SK-N-SH treated with all-trans-retinoic acid at 6 μM for 48 hours (cell line): ENCODE measurements around the gene GPC3.

Source experiments
- ARNTL ChIP-seq: fragments of 450-650 bp; formaldehyde crosslinking; IDR thresholded peaks from 2 replicates; pipeline ENCODE4 v1.5.0; 2020; ENCODE audit warnings: low read depth, mild to moderate bottlenecking, moderate library complexity, borderline replicate concordance
- CSDC2 ChIP-seq: fragments of 250-450 bp; sonication (Bioruptor Pico); IDR thresholded peaks from 2 replicates; pipeline ENCODE4 v1.5.0; 2020; ENCODE audit warnings: mild to moderate bottlenecking, moderate library complexity
- GLIS3 ChIP-seq: fragments of 250-450 bp; sonication (Bioruptor Pico); IDR thresholded peaks from 2 replicates; pipeline ENCODE4 v1.5.0; 2020; ENCODE audit warnings: mild to moderate bottlenecking, moderate library complexity
- ISL1 ChIP-seq: fragments of 250-450 bp; sonication (Bioruptor Pico); IDR thresholded peaks from 2 replicates; pipeline ENCODE4 v2.1.2; 2022; ENCODE audit warnings: mild to moderate bottlenecking, moderate library complexity
- TOX ChIP-seq: fragments of 250-450 bp; sonication (Bioruptor Pico); IDR thresholded peaks from 2 replicates; pipeline ENCODE4 v1.8.0; 2021; ENCODE audit warnings: mild to moderate bottlenecking, moderate library complexity, borderline replicate concordance
- ZC3H10 ChIP-seq: fragments of 250-450 bp; sonication (Bioruptor Pico); IDR thresholded peaks from 2 replicates; pipeline ENCODE4 v1.5.1; 2021; ENCODE audit warnings: mild to moderate bottlenecking, moderate library complexity
- ZFP30 ChIP-seq: fragments of 450-650 bp; formaldehyde crosslinking; IDR thresholded peaks from 2 replicates; pipeline ENCODE4 v1.5.0; 2022; ENCODE audit warnings: mild to moderate bottlenecking, moderate library complexity
- ZNF565 ChIP-seq: fragments of 450-650 bp; formaldehyde crosslinking; conservative IDR thresholded peaks from 2 replicates; pipeline ENCODE4 v1.5.0; 2020; ENCODE audit warnings: low read depth, mild to moderate bottlenecking, moderate library complexity
- ZNF70 ChIP-seq: fragments of 450-650 bp; formaldehyde crosslinking; IDR thresholded peaks from 2 replicates; pipeline ENCODE4 v1.5.0; 2020; ENCODE audit warnings: mild to moderate bottlenecking, moderate library complexity
- ZNF8 ChIP-seq: fragments of 450-650 bp; formaldehyde crosslinking; IDR thresholded peaks from 2 replicates; pipeline ENCODE4 v1.5.0; 2020; ENCODE audit warnings: mild to moderate bottlenecking, moderate library complexity
- TF ChIP-seq, protein P1 (sequence below): fragments of 250-450 bp; sonication (Bioruptor Pico); IDR thresholded peaks from 2 replicates; pipeline ENCODE4 v1.5.1; 2020; ENCODE audit warnings: low read depth, mild to moderate bottlenecking, moderate library complexity
- TF ChIP-seq, protein P2 (sequence below): fragments of 250-450 bp; sonication (Bioruptor Pico); IDR thresholded peaks from 2 replicates; pipeline ENCODE4 v1.8.0; 2020; ENCODE audit warnings: mild to moderate bottlenecking, moderate library complexity, borderline replicate concordance
- TF ChIP-seq, protein P3 (sequence below): fragments of 250-450 bp; sonication (Bioruptor Pico); IDR thresholded peaks from 2 replicates; pipeline ENCODE4 v1.5.0; 2020; ENCODE audit warnings: mild to moderate bottlenecking, moderate library complexity

GRCh38 chrX:133968109-133968508 lies 17.3 kb downstream of the GPC3 start:
- TF ChIP-seq, protein P1, sequence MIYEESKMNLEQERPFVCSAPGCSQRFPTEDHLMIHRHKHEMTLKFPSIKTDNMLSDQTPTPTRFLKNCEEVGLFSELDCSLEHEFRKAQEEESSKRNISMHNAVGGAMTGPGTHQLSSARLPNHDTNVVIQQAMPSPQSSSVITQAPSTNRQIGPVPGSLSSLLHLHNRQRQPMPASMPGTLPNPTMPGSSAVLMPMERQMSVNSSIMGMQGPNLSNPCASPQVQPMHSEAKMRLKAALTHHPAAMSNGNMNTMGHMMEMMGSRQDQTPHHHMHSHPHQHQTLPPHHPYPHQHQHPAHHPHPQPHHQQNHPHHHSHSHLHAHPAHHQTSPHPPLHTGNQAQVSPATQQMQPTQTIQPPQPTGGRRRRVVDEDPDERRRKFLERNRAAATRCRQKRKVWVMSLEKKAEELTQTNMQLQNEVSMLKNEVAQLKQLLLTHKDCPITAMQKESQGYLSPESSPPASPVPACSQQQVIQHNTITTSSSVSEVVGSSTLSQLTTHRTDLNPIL (CRISPR knock-in tag) = no peak
- no peak for TF ChIP-seq ARNTL (CRISPR knock-in tag)
- TF ChIP-seq, protein P2, sequence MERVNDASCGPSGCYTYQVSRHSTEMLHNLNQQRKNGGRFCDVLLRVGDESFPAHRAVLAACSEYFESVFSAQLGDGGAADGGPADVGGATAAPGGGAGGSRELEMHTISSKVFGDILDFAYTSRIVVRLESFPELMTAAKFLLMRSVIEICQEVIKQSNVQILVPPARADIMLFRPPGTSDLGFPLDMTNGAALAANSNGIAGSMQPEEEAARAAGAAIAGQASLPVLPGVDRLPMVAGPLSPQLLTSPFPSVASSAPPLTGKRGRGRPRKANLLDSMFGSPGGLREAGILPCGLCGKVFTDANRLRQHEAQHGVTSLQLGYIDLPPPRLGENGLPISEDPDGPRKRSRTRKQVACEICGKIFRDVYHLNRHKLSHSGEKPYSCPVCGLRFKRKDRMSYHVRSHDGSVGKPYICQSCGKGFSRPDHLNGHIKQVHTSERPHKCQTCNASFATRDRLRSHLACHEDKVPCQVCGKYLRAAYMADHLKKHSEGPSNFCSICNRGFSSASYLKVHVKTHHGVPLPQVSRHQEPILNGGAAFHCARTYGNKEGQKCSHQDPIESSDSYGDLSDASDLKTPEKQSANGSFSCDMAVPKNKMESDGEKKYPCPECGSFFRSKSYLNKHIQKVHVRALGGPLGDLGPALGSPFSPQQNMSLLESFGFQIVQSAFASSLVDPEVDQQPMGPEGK = no peak
- no peak for TF ChIP-seq ZC3H10 (CRISPR knock-in tag)
- TF ChIP-seq TOX (CRISPR knock-in tag) = no peak
- TF ChIP-seq GLIS3 = no peak
- no peak for TF ChIP-seq ZNF8 (CRISPR knock-in tag)
- no peak for TF ChIP-seq ISL1 (CRISPR knock-in tag)
- TF ChIP-seq, protein P3, sequence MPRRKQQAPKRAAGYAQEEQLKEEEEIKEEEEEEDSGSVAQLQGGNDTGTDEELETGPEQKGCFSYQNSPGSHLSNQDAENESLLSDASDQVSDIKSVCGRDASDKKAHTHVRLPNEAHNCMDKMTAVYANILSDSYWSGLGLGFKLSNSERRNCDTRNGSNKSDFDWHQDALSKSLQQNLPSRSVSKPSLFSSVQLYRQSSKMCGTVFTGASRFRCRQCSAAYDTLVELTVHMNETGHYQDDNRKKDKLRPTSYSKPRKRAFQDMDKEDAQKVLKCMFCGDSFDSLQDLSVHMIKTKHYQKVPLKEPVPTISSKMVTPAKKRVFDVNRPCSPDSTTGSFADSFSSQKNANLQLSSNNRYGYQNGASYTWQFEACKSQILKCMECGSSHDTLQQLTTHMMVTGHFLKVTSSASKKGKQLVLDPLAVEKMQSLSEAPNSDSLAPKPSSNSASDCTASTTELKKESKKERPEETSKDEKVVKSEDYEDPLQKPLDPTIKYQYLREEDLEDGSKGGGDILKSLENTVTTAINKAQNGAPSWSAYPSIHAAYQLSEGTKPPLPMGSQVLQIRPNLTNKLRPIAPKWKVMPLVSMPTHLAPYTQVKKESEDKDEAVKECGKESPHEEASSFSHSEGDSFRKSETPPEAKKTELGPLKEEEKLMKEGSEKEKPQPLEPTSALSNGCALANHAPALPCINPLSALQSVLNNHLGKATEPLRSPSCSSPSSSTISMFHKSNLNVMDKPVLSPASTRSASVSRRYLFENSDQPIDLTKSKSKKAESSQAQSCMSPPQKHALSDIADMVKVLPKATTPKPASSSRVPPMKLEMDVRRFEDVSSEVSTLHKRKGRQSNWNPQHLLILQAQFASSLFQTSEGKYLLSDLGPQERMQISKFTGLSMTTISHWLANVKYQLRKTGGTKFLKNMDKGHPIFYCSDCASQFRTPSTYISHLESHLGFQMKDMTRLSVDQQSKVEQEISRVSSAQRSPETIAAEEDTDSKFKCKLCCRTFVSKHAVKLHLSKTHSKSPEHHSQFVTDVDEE (CRISPR knock-in tag) = no peak
- TF ChIP-seq ZNF565 (CRISPR knock-in tag) = no peak
- no peak for TF ChIP-seq ZFP30 (CRISPR knock-in tag)
- no peak for TF ChIP-seq ZNF70 (CRISPR knock-in tag)
- TF ChIP-seq CSDC2 (CRISPR knock-in tag) = no peak
